ENCODE measurements around the gene DLX2.

DNA sequence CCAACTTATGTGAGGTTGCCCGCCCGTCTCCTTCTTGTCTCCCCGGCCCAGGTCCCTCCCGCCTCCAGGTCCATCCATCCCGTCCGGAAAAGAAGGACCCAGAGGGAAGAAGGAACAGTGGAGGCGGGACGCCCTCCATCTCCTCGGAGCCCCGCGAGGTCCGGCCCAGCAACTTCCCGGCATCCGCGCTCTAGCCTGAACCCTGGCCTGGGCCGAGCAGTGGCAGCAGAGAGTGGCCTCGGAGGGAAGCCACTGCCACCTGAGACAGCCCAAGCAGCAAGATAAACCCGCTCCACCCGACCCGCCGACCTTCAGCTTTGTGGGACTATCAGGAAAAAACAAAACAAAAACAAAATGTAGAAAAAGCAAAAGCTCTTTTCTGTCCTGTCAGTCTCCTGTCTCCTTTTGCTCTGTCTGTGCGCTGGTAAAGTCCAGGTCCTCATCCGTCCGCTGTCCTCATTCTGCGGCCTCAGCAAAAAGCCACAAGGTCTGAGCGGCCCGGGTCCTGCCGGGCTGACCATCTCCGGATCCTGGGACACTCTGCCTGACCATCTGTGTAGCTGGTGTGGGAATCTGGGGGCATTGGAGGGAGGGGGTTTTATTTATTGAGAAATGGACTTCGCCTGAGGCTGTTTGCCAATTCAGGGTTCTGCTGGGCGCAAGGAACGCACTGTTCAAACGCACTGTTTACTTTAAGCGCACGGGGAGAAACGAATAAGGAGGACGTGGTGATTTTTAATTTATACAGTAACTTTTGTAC lies 14.3 kb downstream of the DLX2 start:
- TF ChIP-seq POLR2AphosphoS5 (IDR thresholded peaks at IDR 0.05): no peak
- TF ChIP-seq, protein P1, sequence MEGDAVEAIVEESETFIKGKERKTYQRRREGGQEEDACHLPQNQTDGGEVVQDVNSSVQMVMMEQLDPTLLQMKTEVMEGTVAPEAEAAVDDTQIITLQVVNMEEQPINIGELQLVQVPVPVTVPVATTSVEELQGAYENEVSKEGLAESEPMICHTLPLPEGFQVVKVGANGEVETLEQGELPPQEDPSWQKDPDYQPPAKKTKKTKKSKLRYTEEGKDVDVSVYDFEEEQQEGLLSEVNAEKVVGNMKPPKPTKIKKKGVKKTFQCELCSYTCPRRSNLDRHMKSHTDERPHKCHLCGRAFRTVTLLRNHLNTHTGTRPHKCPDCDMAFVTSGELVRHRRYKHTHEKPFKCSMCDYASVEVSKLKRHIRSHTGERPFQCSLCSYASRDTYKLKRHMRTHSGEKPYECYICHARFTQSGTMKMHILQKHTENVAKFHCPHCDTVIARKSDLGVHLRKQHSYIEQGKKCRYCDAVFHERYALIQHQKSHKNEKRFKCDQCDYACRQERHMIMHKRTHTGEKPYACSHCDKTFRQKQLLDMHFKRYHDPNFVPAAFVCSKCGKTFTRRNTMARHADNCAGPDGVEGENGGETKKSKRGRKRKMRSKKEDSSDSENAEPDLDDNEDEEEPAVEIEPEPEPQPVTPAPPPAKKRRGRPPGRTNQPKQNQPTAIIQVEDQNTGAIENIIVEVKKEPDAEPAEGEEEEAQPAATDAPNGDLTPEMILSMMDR (IDR thresholded peaks at IDR 0.05): no peak
